Measurements from ENCODE around the gene FAM222A.

DNA sequence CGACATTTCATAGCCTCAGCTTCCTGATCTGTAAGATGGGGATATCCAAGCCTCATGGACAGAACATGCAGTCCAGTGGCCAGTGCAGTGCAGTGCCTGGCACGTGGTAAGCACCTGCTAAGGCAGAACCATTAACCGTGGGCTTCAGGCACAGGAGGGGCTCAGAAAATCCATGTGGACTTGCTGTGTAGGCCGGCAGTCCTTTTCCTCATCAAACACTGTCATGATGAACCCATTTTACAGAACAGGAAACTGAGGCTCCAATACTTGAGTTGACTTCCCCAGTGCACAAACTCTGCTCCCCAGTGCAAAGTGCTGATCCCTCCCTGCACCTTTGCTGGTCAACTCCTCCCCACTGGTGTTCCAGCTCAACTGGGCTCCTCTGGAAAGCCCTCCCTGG, 101.6 kb downstream of the FAM222A start:
- TF ChIP-seq EZH2 (IDR thresholded peaks at IDR 0.05; ENCODE audit: insufficient read depth, poor library complexity, severe bottlenecking) (no peak), EZH2phosphoT487 (IDR thresholded peaks at IDR 0.05; ENCODE audit: insufficient read depth, low read depth) (no peak)

Measured in GM23248 (cell line).